Liver (tissue), 9 donors: ENCODE results near the gene EMX1. TPM values are rescaled to one million over a fixed set of nuclear protein-coding genes. Genes with fewer than 3 reads are reported as not detected.

ENCODE experiments used
- DNase-seq: peaks from one replicate; pipeline ENCODE4 v3.0.0-alpha.2; 2017; ENCODE audit warnings: low spot score
- H3K27ac ChIP-seq, 2 donors: one replicate each; pipeline ENCODE4 v1.7.0; 2013; ENCODE audit warnings: inconsistent platforms in 2 of 2, low read length in 2 of 2, control low read depth in 1 of 2, low read depth in 1 of 2, mild to moderate bottlenecking in 1 of 2
- H3K27me3 ChIP-seq, 4 donors: one replicate each; pipeline versions ENCODE4 v1.6.1 to v1.7.0; 2013; ENCODE audit warnings: low read length in 3 of 4, inconsistent platforms in 1 of 4, mild to moderate bottlenecking in 1 of 4, moderate library complexity in 1 of 4; ENCODE audit not compliant: control insufficient read depth in 4 of 4, insufficient read depth in 4 of 4
- H3K36me3 ChIP-seq, 4 donors: one replicate each; pipeline versions ENCODE4 v1.6.1 to v1.7.0; 2013; ENCODE audit warnings: low read length in 3 of 4, mild to moderate bottlenecking in 3 of 4, low read depth in 1 of 4, moderate library complexity in 1 of 4; ENCODE audit not compliant: control insufficient read depth in 4 of 4, insufficient read depth in 3 of 4
- H3K4me1 ChIP-seq, 4 donors: one replicate each; pipeline versions ENCODE4 v1.6.1 to v1.7.0; 2013; ENCODE audit warnings: low read length in 3 of 4, mild to moderate bottlenecking in 3 of 4, moderate library complexity in 1 of 4; ENCODE audit not compliant: control insufficient read depth in 4 of 4, insufficient read depth in 4 of 4
- H3K4me3 ChIP-seq, 3 donors: one replicate each; pipeline versions ENCODE4 v1.6.1 to v1.7.0; 2013; ENCODE audit warnings: low read length in 3 of 3, control low read depth in 1 of 3, low read depth in 1 of 3, mild to moderate bottlenecking in 1 of 3
- H3K9ac ChIP-seq, 2 donors: one replicate each; pipeline ENCODE4 v1.7.0; 2013; ENCODE audit warnings: low read length in 2 of 2, mild to moderate bottlenecking in 2 of 2, moderate library complexity in 2 of 2, control low read depth in 1 of 2, low read depth in 1 of 2
- H3K9me3 ChIP-seq, 4 donors: one replicate each; pipeline versions ENCODE4 v1.6.1 to v1.7.0; 2013; ENCODE audit warnings: low read length in 3 of 4; ENCODE audit not compliant: control insufficient read depth in 4 of 4
- FOXA1 ChIP-seq: IDR thresholded peaks from 2 replicates; pipeline ENCODE4 v1.6.1; 2016; ENCODE audit warnings: antibody characterized with exemption
- FOXA2 ChIP-seq: IDR thresholded peaks from 2 replicates; pipeline ENCODE4 v1.6.1; 2016; ENCODE audit warnings: antibody characterized with exemption
- GABPA ChIP-seq, 2 donors: IDR thresholded peaks in 1 of 2; conservative IDR thresholded peaks in 1 of 2; 2 replicates each; pipeline ENCODE4 v1.6.1; 2016; ENCODE audit warnings: antibody characterized with exemption in 2 of 2, mild to moderate bottlenecking in 1 of 2, moderate library complexity in 1 of 2
- HNF4A ChIP-seq, 2 donors: conservative IDR thresholded peaks; 2 replicates each; pipeline ENCODE4 v1.6.1; 2016; ENCODE audit warnings: antibody characterized with exemption in 2 of 2, mild to moderate bottlenecking in 2 of 2
- HNF4G ChIP-seq: IDR thresholded peaks from 2 replicates; pipeline ENCODE4 v1.6.1; 2016; ENCODE audit warnings: antibody characterized with exemption
- JUND ChIP-seq, 2 donors: IDR thresholded peaks; 2 replicates each; pipeline ENCODE4 v1.6.1; 2016; ENCODE audit warnings: antibody characterized with exemption in 2 of 2
- MAX ChIP-seq: IDR thresholded peaks from 2 replicates; pipeline ENCODE4 v1.6.1; 2016; ENCODE audit warnings: antibody characterized with exemption
- NR2F2 ChIP-seq: IDR thresholded peaks from 2 replicates; pipeline ENCODE4 v1.6.1; 2016; ENCODE audit warnings: antibody characterized with exemption
- RAD21 ChIP-seq, 2 donors: IDR thresholded peaks; 2 replicates each; pipeline ENCODE4 v1.6.1; 2016; ENCODE audit warnings: antibody characterized with exemption in 2 of 2, mild to moderate bottlenecking in 2 of 2
- REST ChIP-seq: IDR thresholded peaks from 2 replicates; pipeline ENCODE4 v1.6.1; 2016; ENCODE audit warnings: antibody characterized with exemption, mild to moderate bottlenecking
- RXRA ChIP-seq, 2 donors: IDR thresholded peaks; 2 replicates each; pipeline ENCODE4 v1.6.1; 2017 to 2018; ENCODE audit warnings: antibody characterized with exemption in 2 of 2, mild to moderate bottlenecking in 1 of 2
- SP1 ChIP-seq: IDR thresholded peaks from 2 replicates; pipeline ENCODE4 v1.6.1; 2018; ENCODE audit warnings: antibody characterized with exemption, mild to moderate bottlenecking
- TAF1 ChIP-seq: conservative IDR thresholded peaks from 2 replicates; pipeline ENCODE4 v1.6.1; 2016; ENCODE audit warnings: antibody characterized with exemption, mild to moderate bottlenecking
- YY1 ChIP-seq: IDR thresholded peaks from 2 replicates; pipeline ENCODE4 v1.6.1; 2016; ENCODE audit warnings: antibody characterized with exemption, mild to moderate bottlenecking
- WGBS: extraction: QIAGEN DNeasy Blood & Tissue Kit; methylation state at CpG from one replicate; pipeline ENCODE4 v1.1.7; 2013; 5-methylcytosine and 5-hydroxymethylcytosine counted together
- polyA plus RNA-seq, 2 donors: library from polyadenylated mRNA; stranded (reverse) in 1 of 2; unstranded in 1 of 2; fragments of 200-250 nt in 1 of 2; fragments of >200 nt in 1 of 2; fragmentation: Nextera tagmentation in 1 of 2; extraction: Ambion mirVana in 1 of 2; gene quantifications; one replicate each; pipeline versions ENCODE4 v1.2.1 to v1.2.3, GENCODE V29; 2013 to 2015
- total RNA-seq, 2 donors: library from RNA; depleted of rRNA; stranded (reverse); fragments of >200 nt; gene quantifications; one replicate each; pipeline ENCODE4 v1.2.3, GENCODE V29; 2014
- TF ChIP-seq, protein P1 (sequence below): IDR thresholded peaks from 2 replicates; pipeline ENCODE4 v1.6.1; 2016; ENCODE audit warnings: antibody characterized with exemption
- TF ChIP-seq, protein P2 (sequence below): fragments of 150-350 bp; IDR thresholded peaks from 2 replicates; pipeline ENCODE4 v1.5.1; 2017; ENCODE audit warnings: improper control_type of control experiment, low read depth, low read length; ENCODE audit not compliant: missing input control
- TF ChIP-seq, protein P3 (sequence below): IDR thresholded peaks from 2 replicates; pipeline ENCODE4 v1.6.1; 2016; ENCODE audit warnings: antibody characterized with exemption
- donor health status: healthy.
- donor health status: healthy.
- donor health status: healthy.
- donor health status: healthy.
- donor health status: healthy.

Gene EMX1
- total and polyA plus RNA-seq, 4 donors, result 0.06 to 0.18 (median 0.08) TPM; not detected in 1

DNA sequence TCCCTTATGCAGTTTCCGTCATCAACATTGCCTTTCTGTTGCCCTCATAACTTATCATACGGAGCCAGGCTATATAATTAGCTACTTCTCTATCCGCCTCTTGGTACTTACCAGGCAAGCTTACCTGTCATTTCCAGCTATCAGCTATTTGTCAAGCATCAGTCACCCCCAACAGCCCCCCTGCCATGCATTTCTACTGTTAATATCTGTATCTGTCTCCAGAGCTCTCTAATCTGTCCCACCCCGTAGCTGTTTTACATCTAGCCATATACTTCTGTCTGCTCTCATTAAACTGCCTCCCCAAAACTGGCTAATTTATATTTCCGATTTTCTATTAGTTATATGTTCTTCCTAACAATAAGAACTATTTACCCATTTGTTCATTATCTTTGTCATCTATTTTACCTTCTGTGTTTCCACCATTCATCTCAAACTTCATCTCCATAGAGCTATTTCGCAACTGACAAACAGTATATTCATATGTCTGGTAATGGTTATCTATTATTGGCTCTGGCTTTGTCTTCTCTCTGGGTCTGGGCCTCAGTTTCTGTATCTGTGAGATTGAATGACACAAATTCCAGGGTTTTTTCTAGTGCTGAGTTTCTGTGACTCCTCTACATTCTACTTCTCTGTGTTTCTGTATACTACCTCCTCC, 9.6 kb downstream of the EMX1 start:
- Histone ChIP-seq H3K27me3 (peaks cover 0 to 32% (median 14%) of the 10 kb centered on the region in 4 donors), H3K4me1 (peaks cover 0 to 8% (median 3%) of the 10 kb centered on the region in 4 donors), H3K9me3 (no peaks in the 10 kb centered on the region), H3K27ac (no peak overlapping the region), H3K9ac (no peak overlapping the region), H3K36me3 (no peaks in the 10 kb centered on the region), H3K4me3 (no peak overlapping the region)
- WGBS, result 68% methylated on average over 6 of the region's 6 CpGs
- no peak for DNase-seq
- TF ChIP-seq REST, result no peak
- no peak for TF ChIP-seq MAX
- no peak for TF ChIP-seq RAD21 (IDR thresholded peaks at IDR 0.05)
- no peak for TF ChIP-seq RXRA (IDR thresholded peaks at IDR 0.05)
- TF ChIP-seq FOXA2, result no peak
- TF ChIP-seq JUND (IDR thresholded peaks at IDR 0.05), result no peak
- no peak for TF ChIP-seq GABPA (IDR thresholded peaks at IDR 0.05 in 1 of 2, conservative IDR thresholded peaks at IDR 0.05 in 1 of 2)
- TF ChIP-seq, protein P1, sequence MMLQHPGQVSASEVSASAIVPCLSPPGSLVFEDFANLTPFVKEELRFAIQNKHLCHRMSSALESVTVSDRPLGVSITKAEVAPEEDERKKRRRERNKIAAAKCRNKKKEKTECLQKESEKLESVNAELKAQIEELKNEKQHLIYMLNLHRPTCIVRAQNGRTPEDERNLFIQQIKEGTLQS, result no peak
- no peak for TF ChIP-seq HNF4G

DNA sequence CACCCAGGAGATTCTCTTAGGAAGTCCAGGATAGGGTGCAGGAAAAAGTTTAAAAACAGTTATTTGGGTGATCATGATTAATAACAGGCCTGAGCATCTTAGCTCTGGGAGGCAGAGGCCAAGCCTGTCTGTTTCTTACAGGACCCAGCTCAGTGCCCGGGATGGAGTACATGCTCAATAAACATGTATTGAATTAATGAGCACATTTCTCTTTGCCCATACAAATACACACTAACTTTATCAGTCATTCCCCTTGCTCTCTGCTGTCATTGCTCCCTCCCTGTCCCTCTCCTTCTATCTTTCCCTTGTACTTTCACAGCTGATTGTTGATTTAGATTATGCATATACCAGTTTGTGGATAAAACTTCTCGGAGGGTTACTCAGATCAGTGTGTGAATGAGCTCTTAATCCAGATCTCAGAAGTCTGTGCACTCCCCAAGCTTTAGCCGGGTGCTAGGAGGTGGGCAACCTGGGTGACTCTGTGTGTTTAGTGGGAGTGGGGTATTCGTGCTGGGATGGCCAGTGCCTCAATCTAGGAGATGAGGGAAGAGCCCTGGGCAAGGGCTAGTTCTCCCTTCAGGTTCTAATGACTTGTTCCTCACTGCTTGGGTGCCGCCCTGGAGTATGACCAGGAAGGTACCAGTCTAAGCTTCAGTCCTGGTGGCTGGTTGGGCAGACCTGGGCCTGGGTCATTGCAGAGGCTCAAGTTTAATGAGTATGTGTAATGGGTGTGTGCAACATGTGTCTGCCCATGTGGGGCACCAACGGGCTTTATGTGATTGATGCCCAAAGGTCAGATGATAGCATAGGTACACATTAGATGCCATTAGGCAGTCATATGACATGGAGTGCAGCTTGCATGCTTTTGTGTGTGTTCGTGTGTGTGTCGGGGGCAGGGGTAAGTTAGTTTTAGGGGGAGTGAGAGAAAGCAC, 10.6 kb downstream of the EMX1 start:
- peaks cover 0 to 8% (median 3%) of the 10 kb centered on the region in 4 donors for H3K4me1 ChIP-seq
- 77% methylated on average over 8 of the region's 8 CpGs for WGBS
- no peaks in the 10 kb centered on the region for H3K36me3 ChIP-seq
- H3K9ac ChIP-seq, result no peak overlapping the region
- H3K4me3 ChIP-seq, result no peak overlapping the region
- TF ChIP-seq FOXA1 (no peak), RXRA (IDR thresholded peaks at IDR 0.05) (no peak), TAF1 (no peak), SP1 (no peak), HNF4G (no peak), NR2F2 (no peak), RAD21 (IDR thresholded peaks at IDR 0.05) (no peak), YY1 (no peak), HNF4A (conservative IDR thresholded peaks at IDR 0.05) (no peak), REST (no peak), JUND (IDR thresholded peaks at IDR 0.05) (no peak), GABPA (IDR thresholded peaks at IDR 0.05 in 1 of 2, conservative IDR thresholded peaks at IDR 0.05 in 1 of 2) (no peak)
- TF ChIP-seq, protein P2, sequence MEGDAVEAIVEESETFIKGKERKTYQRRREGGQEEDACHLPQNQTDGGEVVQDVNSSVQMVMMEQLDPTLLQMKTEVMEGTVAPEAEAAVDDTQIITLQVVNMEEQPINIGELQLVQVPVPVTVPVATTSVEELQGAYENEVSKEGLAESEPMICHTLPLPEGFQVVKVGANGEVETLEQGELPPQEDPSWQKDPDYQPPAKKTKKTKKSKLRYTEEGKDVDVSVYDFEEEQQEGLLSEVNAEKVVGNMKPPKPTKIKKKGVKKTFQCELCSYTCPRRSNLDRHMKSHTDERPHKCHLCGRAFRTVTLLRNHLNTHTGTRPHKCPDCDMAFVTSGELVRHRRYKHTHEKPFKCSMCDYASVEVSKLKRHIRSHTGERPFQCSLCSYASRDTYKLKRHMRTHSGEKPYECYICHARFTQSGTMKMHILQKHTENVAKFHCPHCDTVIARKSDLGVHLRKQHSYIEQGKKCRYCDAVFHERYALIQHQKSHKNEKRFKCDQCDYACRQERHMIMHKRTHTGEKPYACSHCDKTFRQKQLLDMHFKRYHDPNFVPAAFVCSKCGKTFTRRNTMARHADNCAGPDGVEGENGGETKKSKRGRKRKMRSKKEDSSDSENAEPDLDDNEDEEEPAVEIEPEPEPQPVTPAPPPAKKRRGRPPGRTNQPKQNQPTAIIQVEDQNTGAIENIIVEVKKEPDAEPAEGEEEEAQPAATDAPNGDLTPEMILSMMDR, result no peak
- TF ChIP-seq, protein P1, result no peak
- TF ChIP-seq, protein P3, sequence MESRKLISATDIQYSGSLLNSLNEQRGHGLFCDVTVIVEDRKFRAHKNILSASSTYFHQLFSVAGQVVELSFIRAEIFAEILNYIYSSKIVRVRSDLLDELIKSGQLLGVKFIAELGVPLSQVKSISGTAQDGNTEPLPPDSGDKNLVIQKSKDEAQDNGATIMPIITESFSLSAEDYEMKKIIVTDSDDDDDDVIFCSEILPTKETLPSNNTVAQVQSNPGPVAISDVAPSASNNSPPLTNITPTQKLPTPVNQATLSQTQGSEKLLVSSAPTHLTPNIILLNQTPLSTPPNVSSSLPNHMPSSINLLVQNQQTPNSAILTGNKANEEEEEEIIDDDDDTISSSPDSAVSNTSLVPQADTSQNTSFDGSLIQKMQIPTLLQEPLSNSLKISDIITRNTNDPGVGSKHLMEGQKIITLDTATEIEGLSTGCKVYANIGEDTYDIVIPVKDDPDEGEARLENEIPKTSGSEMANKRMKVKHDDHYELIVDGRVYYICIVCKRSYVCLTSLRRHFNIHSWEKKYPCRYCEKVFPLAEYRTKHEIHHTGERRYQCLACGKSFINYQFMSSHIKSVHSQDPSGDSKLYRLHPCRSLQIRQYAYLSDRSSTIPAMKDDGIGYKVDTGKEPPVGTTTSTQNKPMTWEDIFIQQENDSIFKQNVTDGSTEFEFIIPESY, result no peak
- no peak for DNase-seq
- no peak overlapping the region for H3K27ac ChIP-seq
- peaks cover 0 to 23% (median 14%) of the 10 kb centered on the region in 4 donors for H3K27me3 ChIP-seq
- H3K9me3 ChIP-seq, result no peaks in the 10 kb centered on the region
